ENCODE measurements around the gene TMCO6.
A peak's percentile ranks its signal among the peaks of the same experiment; 100 is the strongest.

The TMCO6 gene

DNA sequence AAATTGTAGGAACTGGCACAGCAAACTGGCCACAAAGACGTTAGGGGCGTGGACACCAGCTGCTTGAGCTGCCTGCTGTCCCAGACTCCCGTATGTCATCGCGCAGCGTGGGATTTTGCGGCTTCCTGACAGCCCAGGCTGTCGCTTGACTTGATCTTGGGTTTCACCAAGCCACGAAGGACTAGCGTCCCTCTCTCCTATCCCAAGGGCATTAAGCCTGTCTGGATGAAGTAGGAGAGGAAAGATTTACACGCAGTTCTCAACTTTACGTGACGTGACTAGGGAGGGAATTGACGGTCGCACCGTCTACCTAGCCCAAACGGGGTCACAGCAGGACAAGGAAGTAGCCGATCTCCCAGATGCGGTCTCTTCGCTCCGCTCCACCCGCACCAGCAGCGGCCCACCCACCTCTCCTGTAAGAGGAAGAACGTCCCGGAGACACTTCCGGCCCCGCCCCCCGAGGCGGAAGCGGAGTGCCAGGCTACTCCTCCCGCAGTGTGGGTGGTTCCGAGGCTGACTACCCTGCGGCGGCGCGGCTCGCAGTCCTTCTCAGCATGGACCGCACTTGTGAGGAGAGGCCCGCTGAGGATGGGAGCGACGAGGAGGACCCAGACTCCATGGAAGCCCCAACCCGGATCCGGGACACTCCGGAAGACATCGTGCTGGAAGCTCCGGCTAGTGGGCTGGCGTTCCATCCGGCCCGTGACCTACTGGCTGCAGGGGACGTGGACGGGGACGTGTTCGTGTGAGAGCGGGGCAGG, 25.3 kb downstream of the TMCO6 start, which contains the start of gene WDR55 (continued):
- TF ChIP-seq ZNF621 (tag by site-specific recombination; IDR thresholded peaks at IDR 0.05) (no peak), ZNF777 (tag by site-specific recombination; IDR thresholded peaks at IDR 0.05; ENCODE audit: borderline replicate concordance) (peak; percentile 32; the same call in 1 of the 2 replicates), ZSCAN30 (tag by site-specific recombination; IDR thresholded peaks at IDR 0.05) (no peak; the same call in 1 of the 2 replicates), KLF9 (tag by site-specific recombination; IDR thresholded peaks at IDR 0.05; ENCODE audit: low read depth) (peak; percentile 89), ZNF121 (tag by site-specific recombination; IDR thresholded peaks at IDR 0.05) (no peak), ZNF530 (tag by site-specific recombination; IDR thresholded peaks at IDR 0.05; ENCODE audit: low read depth) (no peak), HOXA7 (CRISPR knock-in tag; IDR thresholded peaks at IDR 0.05; ENCODE audit: borderline replicate concordance) (no peak), ZNF366 (tag by site-specific recombination; conservative IDR thresholded peaks at IDR 0.05) (peak; percentile 91), GLI4 (tag by site-specific recombination; IDR thresholded peaks at IDR 0.05) (no peak), ZNF23 (tag by site-specific recombination; IDR thresholded peaks at IDR 0.05; ENCODE audit: borderline replicate concordance) (no peak), ZNF473 (tag by site-specific recombination; IDR thresholded peaks at IDR 0.05) (no peak), HOXC10 (CRISPR knock-in tag; IDR thresholded peaks at IDR 0.05) (0 out of 2 replicates have a peak, but pooled peaks have one; percentile 53)
- TF ChIP-seq, protein P1, sequence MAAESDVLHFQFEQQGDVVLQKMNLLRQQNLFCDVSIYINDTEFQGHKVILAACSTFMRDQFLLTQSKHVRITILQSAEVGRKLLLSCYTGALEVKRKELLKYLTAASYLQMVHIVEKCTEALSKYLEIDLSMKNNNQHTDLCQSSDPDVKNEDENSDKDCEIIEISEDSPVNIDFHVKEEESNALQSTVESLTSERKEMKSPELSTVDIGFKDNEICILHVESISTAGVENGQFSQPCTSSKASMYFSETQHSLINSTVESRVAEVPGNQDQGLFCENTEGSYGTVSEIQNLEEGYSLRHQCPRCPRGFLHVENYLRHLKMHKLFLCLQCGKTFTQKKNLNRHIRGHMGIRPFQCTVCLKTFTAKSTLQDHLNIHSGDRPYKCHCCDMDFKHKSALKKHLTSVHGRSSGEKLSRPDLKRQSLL (tag by site-specific recombination; IDR thresholded peaks at IDR 0.05) = 0 out of 2 replicates have a peak, but pooled peaks have one; percentile 11
- TF ChIP-seq, protein P2, sequence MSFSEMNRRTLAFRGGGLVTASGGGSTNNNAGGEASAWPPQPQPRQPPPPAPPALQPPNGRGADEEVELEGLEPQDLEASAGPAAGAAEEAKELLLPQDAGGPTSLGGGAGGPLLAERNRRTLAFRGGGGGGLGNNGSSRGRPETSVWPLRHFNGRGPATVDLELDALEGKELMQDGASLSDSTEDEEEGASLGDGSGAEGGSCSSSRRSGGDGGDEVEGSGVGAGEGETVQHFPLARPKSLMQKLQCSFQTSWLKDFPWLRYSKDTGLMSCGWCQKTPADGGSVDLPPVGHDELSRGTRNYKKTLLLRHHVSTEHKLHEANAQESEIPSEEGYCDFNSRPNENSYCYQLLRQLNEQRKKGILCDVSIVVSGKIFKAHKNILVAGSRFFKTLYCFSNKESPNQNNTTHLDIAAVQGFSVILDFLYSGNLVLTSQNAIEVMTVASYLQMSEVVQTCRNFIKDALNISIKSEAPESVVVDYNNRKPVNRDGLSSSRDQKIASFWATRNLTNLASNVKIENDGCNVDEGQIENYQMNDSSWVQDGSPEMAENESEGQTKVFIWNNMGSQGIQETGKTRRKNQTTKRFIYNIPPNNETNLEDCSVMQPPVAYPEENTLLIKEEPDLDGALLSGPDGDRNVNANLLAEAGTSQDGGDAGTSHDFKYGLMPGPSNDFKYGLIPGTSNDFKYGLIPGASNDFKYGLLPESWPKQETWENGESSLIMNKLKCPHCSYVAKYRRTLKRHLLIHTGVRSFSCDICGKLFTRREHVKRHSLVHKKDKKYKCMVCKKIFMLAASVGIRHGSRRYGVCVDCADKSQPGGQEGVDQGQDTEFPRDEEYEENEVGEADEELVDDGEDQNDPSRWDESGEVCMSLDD (tag by site-specific recombination; IDR thresholded peaks at IDR 0.05) = no peak; the same call in 1 of the 2 replicates
- TF ChIP-seq, protein P3, sequence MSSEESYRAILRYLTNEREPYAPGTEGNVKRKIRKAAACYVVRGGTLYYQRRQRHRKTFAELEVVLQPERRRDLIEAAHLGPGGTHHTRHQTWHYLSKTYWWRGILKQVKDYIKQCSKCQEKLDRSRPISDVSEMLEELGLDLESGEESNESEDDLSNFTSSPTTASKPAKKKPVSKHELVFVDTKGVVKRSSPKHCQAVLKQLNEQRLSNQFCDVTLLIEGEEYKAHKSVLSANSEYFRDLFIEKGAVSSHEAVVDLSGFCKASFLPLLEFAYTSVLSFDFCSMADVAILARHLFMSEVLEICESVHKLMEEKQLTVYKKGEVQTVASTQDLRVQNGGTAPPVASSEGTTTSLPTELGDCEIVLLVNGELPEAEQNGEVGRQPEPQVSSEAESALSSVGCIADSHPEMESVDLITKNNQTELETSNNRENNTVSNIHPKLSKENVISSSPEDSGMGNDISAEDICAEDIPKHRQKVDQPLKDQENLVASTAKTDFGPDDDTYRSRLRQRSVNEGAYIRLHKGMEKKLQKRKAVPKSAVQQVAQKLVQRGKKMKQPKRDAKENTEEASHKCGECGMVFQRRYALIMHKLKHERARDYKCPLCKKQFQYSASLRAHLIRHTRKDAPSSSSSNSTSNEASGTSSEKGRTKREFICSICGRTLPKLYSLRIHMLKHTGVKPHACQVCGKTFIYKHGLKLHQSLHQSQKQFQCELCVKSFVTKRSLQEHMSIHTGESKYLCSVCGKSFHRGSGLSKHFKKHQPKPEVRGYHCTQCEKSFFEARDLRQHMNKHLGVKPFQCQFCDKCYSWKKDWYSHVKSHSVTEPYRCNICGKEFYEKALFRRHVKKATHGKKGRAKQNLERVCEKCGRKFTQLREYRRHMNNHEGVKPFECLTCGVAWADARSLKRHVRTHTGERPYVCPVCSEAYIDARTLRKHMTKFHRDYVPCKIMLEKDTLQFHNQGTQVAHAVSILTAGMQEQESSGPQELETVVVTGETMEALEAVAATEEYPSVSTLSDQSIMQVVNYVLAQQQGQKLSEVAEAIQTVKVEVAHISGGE (tag by site-specific recombination; conservative IDR thresholded peaks at IDR 0.05; ENCODE audit: low read depth) = peak; percentile 98
- TF ChIP-seq, protein P4, sequence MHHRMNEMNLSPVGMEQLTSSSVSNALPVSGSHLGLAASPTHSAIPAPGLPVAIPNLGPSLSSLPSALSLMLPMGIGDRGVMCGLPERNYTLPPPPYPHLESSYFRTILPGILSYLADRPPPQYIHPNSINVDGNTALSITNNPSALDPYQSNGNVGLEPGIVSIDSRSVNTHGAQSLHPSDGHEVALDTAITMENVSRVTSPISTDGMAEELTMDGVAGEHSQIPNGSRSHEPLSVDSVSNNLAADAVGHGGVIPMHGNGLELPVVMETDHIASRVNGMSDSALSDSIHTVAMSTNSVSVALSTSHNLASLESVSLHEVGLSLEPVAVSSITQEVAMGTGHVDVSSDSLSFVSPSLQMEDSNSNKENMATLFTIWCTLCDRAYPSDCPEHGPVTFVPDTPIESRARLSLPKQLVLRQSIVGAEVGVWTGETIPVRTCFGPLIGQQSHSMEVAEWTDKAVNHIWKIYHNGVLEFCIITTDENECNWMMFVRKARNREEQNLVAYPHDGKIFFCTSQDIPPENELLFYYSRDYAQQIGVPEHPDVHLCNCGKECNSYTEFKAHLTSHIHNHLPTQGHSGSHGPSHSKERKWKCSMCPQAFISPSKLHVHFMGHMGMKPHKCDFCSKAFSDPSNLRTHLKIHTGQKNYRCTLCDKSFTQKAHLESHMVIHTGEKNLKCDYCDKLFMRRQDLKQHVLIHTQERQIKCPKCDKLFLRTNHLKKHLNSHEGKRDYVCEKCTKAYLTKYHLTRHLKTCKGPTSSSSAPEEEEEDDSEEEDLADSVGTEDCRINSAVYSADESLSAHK (tag by site-specific recombination; IDR thresholded peaks at IDR 0.05) = 0 out of 2 replicates have a peak, but pooled peaks have one; percentile 12
- TF ChIP-seq, protein P5, sequence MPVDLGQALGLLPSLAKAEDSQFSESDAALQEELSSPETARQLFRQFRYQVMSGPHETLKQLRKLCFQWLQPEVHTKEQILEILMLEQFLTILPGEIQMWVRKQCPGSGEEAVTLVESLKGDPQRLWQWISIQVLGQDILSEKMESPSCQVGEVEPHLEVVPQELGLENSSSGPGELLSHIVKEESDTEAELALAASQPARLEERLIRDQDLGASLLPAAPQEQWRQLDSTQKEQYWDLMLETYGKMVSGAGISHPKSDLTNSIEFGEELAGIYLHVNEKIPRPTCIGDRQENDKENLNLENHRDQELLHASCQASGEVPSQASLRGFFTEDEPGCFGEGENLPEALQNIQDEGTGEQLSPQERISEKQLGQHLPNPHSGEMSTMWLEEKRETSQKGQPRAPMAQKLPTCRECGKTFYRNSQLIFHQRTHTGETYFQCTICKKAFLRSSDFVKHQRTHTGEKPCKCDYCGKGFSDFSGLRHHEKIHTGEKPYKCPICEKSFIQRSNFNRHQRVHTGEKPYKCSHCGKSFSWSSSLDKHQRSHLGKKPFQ (tag by site-specific recombination; IDR thresholded peaks at IDR 0.05) = no peak
- TF ChIP-seq, protein P6, sequence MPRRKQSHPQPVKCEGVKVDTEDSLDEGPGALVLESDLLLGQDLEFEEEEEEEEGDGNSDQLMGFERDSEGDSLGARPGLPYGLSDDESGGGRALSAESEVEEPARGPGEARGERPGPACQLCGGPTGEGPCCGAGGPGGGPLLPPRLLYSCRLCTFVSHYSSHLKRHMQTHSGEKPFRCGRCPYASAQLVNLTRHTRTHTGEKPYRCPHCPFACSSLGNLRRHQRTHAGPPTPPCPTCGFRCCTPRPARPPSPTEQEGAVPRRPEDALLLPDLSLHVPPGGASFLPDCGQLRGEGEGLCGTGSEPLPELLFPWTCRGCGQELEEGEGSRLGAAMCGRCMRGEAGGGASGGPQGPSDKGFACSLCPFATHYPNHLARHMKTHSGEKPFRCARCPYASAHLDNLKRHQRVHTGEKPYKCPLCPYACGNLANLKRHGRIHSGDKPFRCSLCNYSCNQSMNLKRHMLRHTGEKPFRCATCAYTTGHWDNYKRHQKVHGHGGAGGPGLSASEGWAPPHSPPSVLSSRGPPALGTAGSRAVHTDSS (tag by site-specific recombination; IDR thresholded peaks at IDR 0.05) = no peak
- TF ChIP-seq, protein P7, sequence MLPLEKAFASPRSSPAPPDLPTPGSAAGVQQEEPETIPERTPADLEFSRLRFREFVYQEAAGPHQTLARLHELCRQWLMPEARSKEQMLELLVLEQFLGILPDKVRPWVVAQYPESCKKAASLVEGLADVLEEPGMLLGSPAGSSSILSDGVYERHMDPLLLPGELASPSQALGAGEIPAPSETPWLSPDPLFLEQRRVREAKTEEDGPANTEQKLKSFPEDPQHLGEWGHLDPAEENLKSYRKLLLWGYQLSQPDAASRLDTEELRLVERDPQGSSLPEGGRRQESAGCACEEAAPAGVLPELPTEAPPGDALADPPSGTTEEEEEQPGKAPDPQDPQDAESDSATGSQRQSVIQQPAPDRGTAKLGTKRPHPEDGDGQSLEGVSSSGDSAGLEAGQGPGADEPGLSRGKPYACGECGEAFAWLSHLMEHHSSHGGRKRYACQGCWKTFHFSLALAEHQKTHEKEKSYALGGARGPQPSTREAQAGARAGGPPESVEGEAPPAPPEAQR (tag by site-specific recombination; IDR thresholded peaks at IDR 0.05) = no peak
- TF ChIP-seq, protein P8, sequence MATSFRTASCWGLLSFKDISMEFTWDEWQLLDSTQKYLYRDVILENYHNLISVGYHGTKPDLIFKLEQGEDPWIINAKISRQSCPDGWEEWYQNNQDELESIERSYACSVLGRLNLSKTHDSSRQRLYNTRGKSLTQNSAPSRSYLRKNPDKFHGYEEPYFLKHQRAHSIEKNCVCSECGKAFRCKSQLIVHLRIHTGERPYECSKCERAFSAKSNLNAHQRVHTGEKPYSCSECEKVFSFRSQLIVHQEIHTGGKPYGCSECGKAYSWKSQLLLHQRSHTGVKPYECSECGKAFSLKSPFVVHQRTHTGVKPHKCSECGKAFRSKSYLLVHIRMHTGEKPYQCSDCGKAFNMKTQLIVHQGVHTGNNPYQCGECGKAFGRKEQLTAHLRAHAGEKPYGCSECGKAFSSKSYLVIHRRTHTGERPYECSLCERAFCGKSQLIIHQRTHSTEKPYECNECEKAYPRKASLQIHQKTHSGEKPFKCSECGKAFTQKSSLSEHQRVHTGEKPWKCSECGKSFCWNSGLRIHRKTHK (tag by site-specific recombination; IDR thresholded peaks at IDR 0.05) = no peak

Measured in HEK293 (cell line).